Osteoblast (primary cell): ENCODE measurements around the gene B4GALT1. TPM values are rescaled to one million over a fixed set of nuclear protein-coding genes. Genes with fewer than 3 reads are reported as not detected.

Experiments
- DNase-seq: peaks from one replicate; pipeline ENCODE4 v3.0.0; 2011; ENCODE audit warnings: low spot score, mixed read lengths; ENCODE audit not compliant: insufficient read length; ENCODE audit errors: missing footprints
- H2AFZ ChIP-seq: 2 replicates; pipeline ENCODE4 v1.6.0; 2011; ENCODE audit warnings: mild to moderate bottlenecking, low read length
- H3K27ac ChIP-seq: 2 replicates; pipeline ENCODE4 v1.5.1; 2011; ENCODE audit warnings: mild to moderate bottlenecking, low read depth, low read length, moderate library complexity
- H3K27me3 ChIP-seq: 2 replicates; pipeline ENCODE4 v1.6.0; 2012; ENCODE audit warnings: mild to moderate bottlenecking, control low read depth, inconsistent platforms, low read length, moderate library complexity; ENCODE audit not compliant: insufficient read depth
- H3K36me3 ChIP-seq: 2 replicates; pipeline ENCODE4 v1.5.1; 2011; ENCODE audit warnings: mild to moderate bottlenecking, low read length, control low read depth, moderate library complexity; ENCODE audit not compliant: insufficient read depth
- H3K4me1 ChIP-seq: 2 replicates; pipeline ENCODE4 v1.5.1; 2011; ENCODE audit warnings: mild to moderate bottlenecking, low read length, control low read depth, moderate library complexity; ENCODE audit not compliant: insufficient read depth
- H3K4me2 ChIP-seq: 2 replicates; pipeline ENCODE4 v1.6.0; 2011; ENCODE audit warnings: mild to moderate bottlenecking, low read length; ENCODE audit not compliant: insufficient read depth
- H3K4me3 ChIP-seq: fragments of 200-600 bp; sonication (generic); 3 replicates; pipeline ENCODE4 v1.5.1; 2012; ENCODE audit warnings: mild to moderate bottlenecking, low read length, inconsistent platforms; ENCODE audit not compliant: insufficient read depth
- H3K79me2 ChIP-seq: 2 replicates; pipeline ENCODE4 v1.6.0; 2012; ENCODE audit warnings: mild to moderate bottlenecking, low read length, control low read depth, inconsistent platforms; ENCODE audit not compliant: insufficient read depth
- H3K9me3 ChIP-seq: 2 replicates; pipeline ENCODE4 v1.5.1; 2011; ENCODE audit warnings: low read depth, low read length, control low read depth
- H4K20me1 ChIP-seq: 2 replicates; pipeline ENCODE4 v1.6.0; 2012; ENCODE audit warnings: mild to moderate bottlenecking, low read length, control low read depth; ENCODE audit not compliant: insufficient read depth
- CTCF ChIP-seq: IDR thresholded peaks from 2 replicates; pipeline ENCODE4 v1.5.1; 2011; ENCODE audit warnings: mild to moderate bottlenecking, low read depth, low read length, moderate library complexity; ENCODE audit errors: extremely low read depth
- total RNA-seq: library from RNA; depleted of rRNA; stranded (reverse); fragments of >200 nt; gene quantifications from 2 replicates; pipeline ENCODE4 v1.2.3, GENCODE V29; 2012

Gene B4GALT1
- total RNA-seq, 1 donor = 63.7 TPM

GRCh38 chr9:33123407-33124031, 43.6 kb downstream of the B4GALT1 start:
- no peak for TF ChIP-seq CTCF
- Histone ChIP-seq H3K9me3 (no peaks in the 10 kb centered on the region), H3K4me2 (no peak overlapping the region), H3K27me3 (no peaks in the 10 kb centered on the region), H3K79me2 (peaks cover 78% of the 10 kb centered on the region), H3K4me3 (no peak overlapping the region), H3K27ac (no peak overlapping the region), H2AFZ (no peak overlapping the region), H3K36me3 (peaks cover 50% of the 10 kb centered on the region), H4K20me1 (peaks cover 34% of the 10 kb centered on the region), H3K4me1 (peaks cover 14% of the 10 kb centered on the region)
- DNase-seq = no peak

- no peak for TF ChIP-seq CTCF
- H3K27ac ChIP-seq = no peak overlapping the region
- H3K4me3 ChIP-seq = no peak overlapping the region
- H3K36me3 ChIP-seq = peaks cover 37% of the 10 kb centered on the region
- H4K20me1 ChIP-seq = peaks cover 21% of the 10 kb centered on the region
- peaks cover 56% of the 10 kb centered on the region for H3K79me2 ChIP-seq
- H3K27me3 ChIP-seq = no peaks in the 10 kb centered on the region
- H2AFZ ChIP-seq = no peak overlapping the region
- no peaks in the 10 kb centered on the region for H3K9me3 ChIP-seq
- peaks cover 19% of the 10 kb centered on the region for H3K4me1 ChIP-seq
- no peak for DNase-seq
- H3K4me2 ChIP-seq = no peak overlapping the region
Measured at GRCh38 chr9:33120620-33121019, 46.5 kb downstream of the B4GALT1 start.

- peaks cover 48% of the 10 kb centered on the region for H3K79me2 ChIP-seq
- peak overlapping the region; percentile 19 for H3K27ac ChIP-seq
- H4K20me1 ChIP-seq = peaks cover 5% of the 10 kb centered on the region
- no peak for TF ChIP-seq CTCF
- no peak overlapping the region for H3K4me3 ChIP-seq
- peaks cover 16% of the 10 kb centered on the region for H3K4me1 ChIP-seq
- no peak overlapping the region for H3K4me2 ChIP-seq
- no peak for DNase-seq
- H3K27me3 ChIP-seq = no peaks in the 10 kb centered on the region
- H3K36me3 ChIP-seq = peaks cover 51% of the 10 kb centered on the region
- no peaks in the 10 kb centered on the region for H3K9me3 ChIP-seq
- H2AFZ ChIP-seq = no peak overlapping the region
Measured at GRCh38 chr9:33117796-33118195, 49.3 kb downstream of the B4GALT1 start.

DNA sequence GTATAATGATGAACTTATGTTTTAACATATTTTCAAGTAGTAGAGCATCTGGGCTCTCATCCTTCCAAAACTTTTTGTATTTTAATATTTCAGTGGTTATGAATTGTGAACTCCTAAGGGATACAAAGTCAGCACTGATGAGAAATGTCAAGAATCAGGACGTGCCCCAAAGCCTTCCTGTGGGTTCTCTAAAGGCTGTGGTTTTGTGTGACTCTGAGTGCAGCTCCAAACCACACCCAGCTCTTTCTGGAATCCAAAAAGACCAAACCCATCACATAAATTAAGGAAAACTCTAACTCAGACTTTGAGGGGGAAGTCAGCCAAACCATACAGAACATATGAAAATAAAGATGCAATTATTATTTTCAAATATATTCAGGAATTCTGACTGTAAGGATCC, 49.8 kb downstream of the B4GALT1 start:
- DNase-seq = peak; percentile 82
- peaks cover 16% of the 10 kb centered on the region for H3K4me1 ChIP-seq
- peaks cover 44% of the 10 kb centered on the region for H3K79me2 ChIP-seq
- H3K9me3 ChIP-seq = no peaks in the 10 kb centered on the region
- no peak overlapping the region for H2AFZ ChIP-seq
- H4K20me1 ChIP-seq = peaks cover 5% of the 10 kb centered on the region
- peak overlapping the region; percentile 18 for H3K4me2 ChIP-seq
- H3K27ac ChIP-seq = peak overlapping the region; percentile 69
- no peak overlapping the region for H3K4me3 ChIP-seq
- H3K27me3 ChIP-seq = no peaks in the 10 kb centered on the region
- no peak for TF ChIP-seq CTCF
- peaks cover 56% of the 10 kb centered on the region for H3K36me3 ChIP-seq
